Panc1 (cell line): ENCODE results near the gene THBS2.
"Not testable (repeated sequence)": the region's sequence is repeated elsewhere in the genome, so short reads cannot be mapped to it uniquely, and the experiment has no call there.

ENCODE experiments used
- CTCF ChIP-seq: fragments of 450-650 bp; IDR thresholded peaks from 2 replicates; pipeline ENCODE4 v1.5.1; 2017; ENCODE audit warnings: mild to moderate bottlenecking
- POLR2AphosphoS5 ChIP-seq: IDR thresholded peaks from 2 replicates; pipeline ENCODE4 v1.6.1; 2012; ENCODE audit warnings: mild to moderate bottlenecking, low read depth, low read length, moderate library complexity
- SIN3A ChIP-seq: IDR thresholded peaks from 2 replicates; pipeline ENCODE4 v1.6.1; 2012; ENCODE audit warnings: low read depth, mild to moderate bottlenecking, low read length, moderate library complexity, borderline replicate concordance; ENCODE audit not compliant: insufficient read depth
- TF ChIP-seq, protein P1 (sequence below), 2 experiments: IDR thresholded peaks; 2 replicates each; pipeline ENCODE4 v1.6.1; 2011 to 2012; ENCODE audit warnings: low read depth in 2 of 2, control low read depth in 1 of 2, low read length in 1 of 2, mild to moderate bottlenecking in 1 of 2, moderate library complexity in 1 of 2; ENCODE audit not compliant: insufficient read depth in 1 of 2

DNA sequence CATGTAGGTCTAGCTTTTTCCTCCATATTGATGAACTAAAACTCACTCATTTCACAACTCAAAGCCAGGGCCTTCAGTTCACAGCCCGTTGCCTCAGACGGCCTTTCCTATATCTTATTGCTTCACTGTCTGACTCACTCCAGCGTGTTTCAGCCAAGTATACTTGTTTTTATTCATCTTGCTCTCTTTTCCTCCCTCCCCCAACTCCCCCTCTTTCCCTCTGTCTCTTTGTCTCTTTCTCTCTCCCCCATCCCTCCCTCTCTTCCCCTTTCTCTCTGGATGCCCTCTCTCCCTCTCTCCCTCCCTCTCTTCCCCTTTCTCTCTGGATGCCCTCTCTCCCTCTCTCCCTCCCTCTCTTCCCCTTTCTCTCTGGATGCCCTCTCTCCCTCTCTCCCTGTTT is 38.9 kb downstream of the THBS2 start:
- not testable (repeated sequence) for TF ChIP-seq CTCF, POLR2AphosphoS5, SIN3A
- TF ChIP-seq, protein P1, sequence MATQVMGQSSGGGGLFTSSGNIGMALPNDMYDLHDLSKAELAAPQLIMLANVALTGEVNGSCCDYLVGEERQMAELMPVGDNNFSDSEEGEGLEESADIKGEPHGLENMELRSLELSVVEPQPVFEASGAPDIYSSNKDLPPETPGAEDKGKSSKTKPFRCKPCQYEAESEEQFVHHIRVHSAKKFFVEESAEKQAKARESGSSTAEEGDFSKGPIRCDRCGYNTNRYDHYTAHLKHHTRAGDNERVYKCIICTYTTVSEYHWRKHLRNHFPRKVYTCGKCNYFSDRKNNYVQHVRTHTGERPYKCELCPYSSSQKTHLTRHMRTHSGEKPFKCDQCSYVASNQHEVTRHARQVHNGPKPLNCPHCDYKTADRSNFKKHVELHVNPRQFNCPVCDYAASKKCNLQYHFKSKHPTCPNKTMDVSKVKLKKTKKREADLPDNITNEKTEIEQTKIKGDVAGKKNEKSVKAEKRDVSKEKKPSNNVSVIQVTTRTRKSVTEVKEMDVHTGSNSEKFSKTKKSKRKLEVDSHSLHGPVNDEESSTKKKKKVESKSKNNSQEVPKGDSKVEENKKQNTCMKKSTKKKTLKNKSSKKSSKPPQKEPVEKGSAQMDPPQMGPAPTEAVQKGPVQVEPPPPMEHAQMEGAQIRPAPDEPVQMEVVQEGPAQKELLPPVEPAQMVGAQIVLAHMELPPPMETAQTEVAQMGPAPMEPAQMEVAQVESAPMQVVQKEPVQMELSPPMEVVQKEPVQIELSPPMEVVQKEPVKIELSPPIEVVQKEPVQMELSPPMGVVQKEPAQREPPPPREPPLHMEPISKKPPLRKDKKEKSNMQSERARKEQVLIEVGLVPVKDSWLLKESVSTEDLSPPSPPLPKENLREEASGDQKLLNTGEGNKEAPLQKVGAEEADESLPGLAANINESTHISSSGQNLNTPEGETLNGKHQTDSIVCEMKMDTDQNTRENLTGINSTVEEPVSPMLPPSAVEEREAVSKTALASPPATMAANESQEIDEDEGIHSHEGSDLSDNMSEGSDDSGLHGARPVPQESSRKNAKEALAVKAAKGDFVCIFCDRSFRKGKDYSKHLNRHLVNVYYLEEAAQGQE (IDR thresholded peaks at IDR 0.05; ENCODE audit: insufficient read depth in 1 of 2, low read depth in 2 of 2, low read length in 1 of 2): not testable (repeated sequence)
